Progenitor cell of endocrine pancreas (in vitro differentiated cells): ENCODE results near the gene IGFBP6. TPM values are rescaled to one million over a fixed set of nuclear protein-coding genes. Genes with fewer than 3 reads are reported as not detected.

Experiments
- DNase-seq: peaks from one replicate; pipeline ENCODE4 v3.0.0; 2021; ENCODE audit warnings: low spot score; ENCODE audit not compliant: unreplicated experiment
- H3K27ac Mint-ChIP-seq: 2 replicates; pipeline ENCODE4 v1.8.0; 2021; ENCODE audit warnings: mild to moderate bottlenecking, moderate library complexity, mixed read lengths
- H3K27me3 Mint-ChIP-seq: 2 replicates; pipeline ENCODE4 v1.8.0; 2021; ENCODE audit warnings: mixed read lengths
- H3K36me3 Mint-ChIP-seq: 2 replicates; pipeline ENCODE4 v1.8.0; 2022; ENCODE audit warnings: mixed read lengths; ENCODE audit not compliant: insufficient read depth
- H3K4me1 Mint-ChIP-seq: 2 replicates; pipeline ENCODE4 v1.8.0; 2021; ENCODE audit warnings: low read depth, mixed read lengths
- H3K4me3 Mint-ChIP-seq: 2 replicates; pipeline ENCODE4 v1.8.0; 2021; ENCODE audit warnings: low read depth, mild to moderate bottlenecking, moderate library complexity, mixed read lengths
- H3K9me3 Mint-ChIP-seq: 2 replicates; pipeline ENCODE4 v1.8.0; 2021; ENCODE audit warnings: low read depth, mixed read lengths
- CTCF ChIP-seq: fragments of 200-600 bp; sonication (generic); IDR thresholded peaks from one replicate; pipeline ENCODE4 v1.5.0; 2021; ENCODE audit warnings: antibody characterized with exemption, mild to moderate bottlenecking; ENCODE audit not compliant: unreplicated experiment
- total RNA-seq: library from RNA; stranded (reverse); gene quantifications from 2 replicates; pipeline ENCODE4 v1.2.1, GENCODE V29; 2021

The IGFBP6 gene
- total RNA-seq, 1 donor from 2014 or later = 25.7 TPM

GRCh38 chr12:53098354-53098981 is 1.0 kb downstream of the IGFBP6 start:
- no peak for TF ChIP-seq CTCF

GRCh38 chr12:53099071-53099882 is 1.8 kb downstream of the IGFBP6 start:
- peak; percentile 80 for DNase-seq
- Mint-ChIP-seq H3K4me3 (peak overlapping the region; percentile 80), H3K4me1 (peaks cover 45% of the 10 kb centered on the region), H3K9me3 (no peaks in the 10 kb centered on the region), H3K27me3 (peaks cover 13% of the 10 kb centered on the region), H3K27ac (peak overlapping the region; percentile 54), H3K36me3 (no peaks in the 10 kb centered on the region)
- TF ChIP-seq CTCF = peak; percentile 99

More at GRCh38 chr12:53098354-53098981, 1.0 kb downstream of the IGFBP6 start:
- Mint-ChIP-seq H3K27me3 (peaks cover 13% of the 10 kb centered on the region), H3K4me1 (peaks cover 40% of the 10 kb centered on the region), H3K9me3 (no peaks in the 10 kb centered on the region), H3K36me3 (no peaks in the 10 kb centered on the region), H3K27ac (peak overlapping the region; percentile 54), H3K4me3 (peak overlapping the region; percentile 80)
- DNase-seq = no peak

- no peaks in the 10 kb centered on the region for H3K36me3 Mint-ChIP-seq
- peak overlapping the region; percentile 86 for H3K27ac Mint-ChIP-seq
- H3K4me1 Mint-ChIP-seq = peaks cover 52% of the 10 kb centered on the region
- no peak for DNase-seq
- no peak for TF ChIP-seq CTCF
- H3K27me3 Mint-ChIP-seq = peaks cover 13% of the 10 kb centered on the region
- H3K4me3 Mint-ChIP-seq = no peak overlapping the region
- no peaks in the 10 kb centered on the region for H3K9me3 Mint-ChIP-seq
These were observed 3.1 kb downstream of the IGFBP6 start for GRCh38 chr12:53100466-53101151.

GRCh38 chr12:53101266-53101665 is 3.8 kb downstream of the IGFBP6 start:
- Mint-ChIP-seq H3K4me1 (peaks cover 53% of the 10 kb centered on the region), H3K27ac (no peak overlapping the region), H3K9me3 (no peaks in the 10 kb centered on the region), H3K36me3 (no peaks in the 10 kb centered on the region), H3K27me3 (peaks cover 10% of the 10 kb centered on the region), H3K4me3 (no peak overlapping the region)
- DNase-seq = no peak
- TF ChIP-seq CTCF = no peak
